Stimulated activated memory B cell treated with anti-CD40 and anti-IgM and Interleukin-4, amounts not matched to agents 10 μg/mL and 1 μg/mL and 100 μg/mL, for 72 hours (primary cell): ENCODE results near the gene BCAR3.
"Not testable (repeated sequence)": the region's sequence is repeated elsewhere in the genome, so short reads cannot be mapped to it uniquely, and the experiment has no call there.

ENCODE experiments used
- ATAC-seq: fragments of 150-1000 bp; cut with Tn5 transposase; 2 replicates; pipeline ENCODE4 v1.10.0; 2021
- H3K27ac Mint-ChIP-seq: one replicate; pipeline ENCODE4 v1.8.0; 2022; ENCODE audit warnings: mild to moderate bottlenecking, mixed read lengths
- H3K27me3 Mint-ChIP-seq: one replicate; pipeline ENCODE4 v1.8.0; 2022; ENCODE audit warnings: mixed read lengths
- H3K36me3 Mint-ChIP-seq: one replicate; pipeline ENCODE4 v1.8.0; 2022; ENCODE audit warnings: mixed read lengths
- H3K4me1 Mint-ChIP-seq: one replicate; pipeline ENCODE4 v1.8.0; 2022; ENCODE audit warnings: mixed read lengths
- H3K4me3 Mint-ChIP-seq: one replicate; pipeline ENCODE4 v1.8.0; 2022; ENCODE audit warnings: mild to moderate bottlenecking, moderate library complexity, mixed read lengths
- H3K9me3 Mint-ChIP-seq: one replicate; pipeline ENCODE4 v1.8.0; 2022; ENCODE audit warnings: mixed read lengths

The BCAR3 gene

DNA sequence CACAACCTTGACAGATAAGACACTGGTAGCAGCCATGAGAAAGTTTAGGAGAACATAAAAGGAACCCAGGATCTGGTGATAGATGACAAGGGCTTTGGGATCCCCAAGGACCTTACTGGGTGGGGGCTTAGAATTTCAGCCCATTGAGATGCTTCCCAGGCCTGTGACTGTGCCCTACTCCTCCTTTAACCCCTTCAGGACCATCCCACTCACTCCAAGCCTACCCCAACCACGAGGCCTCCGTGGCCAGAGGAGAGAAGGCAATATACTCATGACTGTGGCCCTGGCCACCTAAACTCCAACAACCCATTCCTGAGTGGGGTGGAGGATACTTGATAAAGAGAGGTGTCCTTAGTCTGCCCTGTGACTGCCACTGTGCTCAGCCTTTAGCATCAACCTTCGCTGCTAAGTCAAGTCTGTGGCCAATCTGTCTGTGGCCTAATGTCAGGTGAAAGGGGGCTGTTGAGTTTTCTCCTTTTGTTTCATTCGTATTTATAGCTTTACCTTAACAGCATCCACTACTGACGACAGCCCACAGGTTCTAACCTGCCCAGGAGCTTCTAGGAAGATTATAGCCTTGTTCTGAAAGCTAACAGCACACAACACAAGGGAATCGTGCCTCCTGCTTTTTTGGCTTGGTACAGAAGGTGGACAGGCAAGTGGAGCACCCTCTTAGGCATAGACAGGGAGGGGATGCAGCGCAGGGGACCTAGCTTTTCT lies 16.9 kb upstream of the BCAR3 start:
- H3K9me3 Mint-ChIP-seq, result no peaks in the 10 kb centered on the region
- H3K4me3 Mint-ChIP-seq, result no peak overlapping the region
- peak overlapping the region; percentile 91 for H3K27ac Mint-ChIP-seq
- no peaks in the 10 kb centered on the region for H3K27me3 Mint-ChIP-seq
- peaks cover 27% of the 10 kb centered on the region for H3K4me1 Mint-ChIP-seq
- no peaks in the 10 kb centered on the region for H3K36me3 Mint-ChIP-seq
- no peak for ATAC-seq

DNA sequence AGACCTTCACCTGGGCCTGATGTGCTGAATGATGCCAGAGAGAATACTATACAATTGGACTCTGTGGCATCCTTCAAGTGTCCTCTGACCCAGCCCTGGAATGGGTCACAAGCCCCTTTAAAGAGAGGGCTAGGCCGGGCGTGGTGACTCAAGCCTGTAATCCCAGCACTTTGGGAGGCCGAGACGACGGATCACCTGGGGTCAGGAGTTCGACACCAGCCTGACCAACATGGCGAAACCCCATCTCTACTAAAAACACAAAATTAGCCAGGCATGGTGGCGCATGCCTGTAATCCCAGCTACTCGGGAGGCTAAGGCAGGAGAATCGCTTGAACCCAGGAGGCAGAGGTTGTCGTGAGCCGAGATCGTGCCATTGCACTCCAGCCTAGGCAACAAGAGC lies 15.9 kb upstream of the BCAR3 start:
- not testable (repeated sequence) for H3K27ac Mint-ChIP-seq, H3K36me3 Mint-ChIP-seq

DNA sequence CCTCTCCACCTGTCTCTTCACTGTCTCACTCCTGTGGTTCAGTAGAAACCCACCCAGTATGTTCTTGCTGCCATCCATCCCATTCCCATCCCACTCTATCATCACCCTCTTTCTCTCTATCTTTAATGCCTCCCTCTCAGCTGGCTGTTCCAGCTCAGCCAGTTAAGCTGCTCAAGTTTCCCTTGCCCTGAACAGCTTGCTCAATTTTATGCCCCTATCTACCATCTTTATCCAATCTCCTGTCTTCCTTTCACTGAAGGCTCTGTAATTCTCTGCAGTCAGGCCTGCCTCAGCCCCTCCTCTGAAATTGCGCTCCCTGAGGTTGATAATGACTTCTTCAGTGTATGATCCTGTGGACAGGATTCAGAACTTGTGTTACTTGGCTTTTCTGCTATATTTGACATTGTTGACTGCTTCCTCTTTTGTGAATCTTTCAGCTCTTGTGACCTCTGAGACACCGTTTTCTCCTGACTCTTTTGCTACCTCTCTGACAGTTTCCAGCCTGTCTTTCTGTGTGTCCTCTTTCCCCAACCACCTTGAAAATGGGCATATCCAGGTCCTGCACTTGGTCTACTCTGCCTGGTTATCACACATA lies 13.9 kb upstream of the BCAR3 start:
- ATAC-seq, result peak; percentile 49
- Mint-ChIP-seq H3K4me1 (peaks cover 10% of the 10 kb centered on the region), H3K27ac (no peak overlapping the region), H3K9me3 (no peaks in the 10 kb centered on the region), H3K4me3 (no peak overlapping the region), H3K36me3 (no peaks in the 10 kb centered on the region), H3K27me3 (no peaks in the 10 kb centered on the region)

More for the DNA sequence above, 15.9 kb upstream of the BCAR3 start:
- H3K4me3 Mint-ChIP-seq, ATAC-seq, H3K9me3 Mint-ChIP-seq, H3K27me3 Mint-ChIP-seq: not testable (repeated sequence)
- peaks cover 19% of the 10 kb centered on the region for H3K4me1 Mint-ChIP-seq

DNA sequence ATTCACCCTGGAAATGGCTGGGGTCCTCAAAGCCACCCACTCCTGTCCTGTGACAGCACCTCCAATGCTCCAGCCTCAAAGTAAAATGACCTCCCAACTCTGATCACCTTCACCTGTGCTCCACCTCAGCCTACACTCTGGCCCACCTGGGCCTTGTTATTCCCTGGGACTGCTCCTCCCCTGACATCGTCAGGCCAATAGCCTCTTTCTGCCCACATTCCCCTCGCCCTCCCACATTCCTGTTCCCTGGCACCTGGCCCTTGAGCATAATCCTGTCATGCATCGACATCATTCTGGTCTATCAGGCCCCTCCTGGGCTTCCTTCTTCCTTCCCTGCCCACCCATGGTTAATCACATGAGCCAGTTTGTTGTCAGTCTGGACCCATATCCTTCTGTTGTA lies 13.2 kb upstream of the BCAR3 start:
- H3K27me3 Mint-ChIP-seq, result no peaks in the 10 kb centered on the region
- H3K36me3 Mint-ChIP-seq, result no peaks in the 10 kb centered on the region
- ATAC-seq, result no peak
- H3K9me3 Mint-ChIP-seq, result no peaks in the 10 kb centered on the region
- H3K4me1 Mint-ChIP-seq, result peaks cover 10% of the 10 kb centered on the region
- no peak overlapping the region for H3K4me3 Mint-ChIP-seq
- H3K27ac Mint-ChIP-seq, result no peak overlapping the region

DNA sequence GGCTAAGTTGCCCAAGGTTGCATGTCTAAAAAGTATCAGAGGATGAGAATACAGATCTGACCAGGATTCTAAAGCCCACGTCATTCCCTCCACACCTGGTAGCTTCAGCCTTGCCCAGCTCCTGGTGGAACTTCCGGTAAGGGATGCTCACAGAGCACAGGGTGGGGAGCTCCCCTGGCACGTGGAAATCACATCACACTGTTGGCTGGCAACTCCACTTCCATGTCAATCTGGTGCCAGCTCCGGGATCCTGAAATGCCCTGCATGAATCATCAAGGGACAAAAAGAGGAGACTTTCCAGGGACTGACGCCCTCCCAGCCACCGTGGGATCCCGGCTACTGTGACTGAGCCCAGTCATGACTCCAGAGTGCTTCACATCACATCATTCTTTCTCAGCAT lies 12.4 kb upstream of the BCAR3 start:
- no peak for ATAC-seq
- H3K36me3 Mint-ChIP-seq, result no peaks in the 10 kb centered on the region
- peaks cover 14% of the 10 kb centered on the region for H3K4me1 Mint-ChIP-seq
- H3K27ac Mint-ChIP-seq, result no peak overlapping the region
- no peaks in the 10 kb centered on the region for H3K27me3 Mint-ChIP-seq
- H3K4me3 Mint-ChIP-seq, result no peak overlapping the region
- no peaks in the 10 kb centered on the region for H3K9me3 Mint-ChIP-seq

DNA sequence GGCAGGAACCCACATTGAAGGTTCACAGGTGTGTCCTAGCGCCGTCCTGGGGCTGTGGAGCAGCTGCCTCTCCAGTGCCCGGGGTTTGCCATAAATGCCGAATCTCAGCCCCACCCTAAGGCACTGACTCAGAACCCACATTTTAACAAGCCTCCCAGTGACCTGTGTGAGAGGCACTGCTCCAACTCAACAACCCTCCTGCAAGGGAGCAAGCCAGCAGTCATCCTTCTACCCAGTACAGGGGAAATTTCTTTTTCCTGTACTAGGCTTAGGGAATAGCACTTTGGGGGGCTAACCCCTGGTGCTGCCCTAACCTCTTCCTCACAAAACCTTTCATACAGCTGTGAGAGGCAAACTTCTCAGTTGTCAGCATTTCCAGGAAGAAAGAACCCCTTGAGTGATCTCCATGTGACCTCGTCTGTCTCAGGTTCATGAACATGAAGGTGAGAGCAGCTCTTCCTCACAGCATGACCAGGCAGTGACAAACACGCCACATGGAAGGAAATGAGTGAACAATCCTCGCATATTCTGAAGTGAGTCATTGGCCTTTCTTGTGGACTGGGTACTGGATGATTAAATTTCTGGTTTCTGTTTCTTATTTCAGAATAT lies 11.4 kb upstream of the BCAR3 start:
- H3K27me3 Mint-ChIP-seq, result no peaks in the 10 kb centered on the region
- ATAC-seq, result peak; percentile 92
- no peak overlapping the region for H3K27ac Mint-ChIP-seq
- peak overlapping the region; percentile 52 for H3K4me3 Mint-ChIP-seq
- H3K9me3 Mint-ChIP-seq, result no peaks in the 10 kb centered on the region
- peaks cover 16% of the 10 kb centered on the region for H3K4me1 Mint-ChIP-seq
- no peaks in the 10 kb centered on the region for H3K36me3 Mint-ChIP-seq

DNA sequence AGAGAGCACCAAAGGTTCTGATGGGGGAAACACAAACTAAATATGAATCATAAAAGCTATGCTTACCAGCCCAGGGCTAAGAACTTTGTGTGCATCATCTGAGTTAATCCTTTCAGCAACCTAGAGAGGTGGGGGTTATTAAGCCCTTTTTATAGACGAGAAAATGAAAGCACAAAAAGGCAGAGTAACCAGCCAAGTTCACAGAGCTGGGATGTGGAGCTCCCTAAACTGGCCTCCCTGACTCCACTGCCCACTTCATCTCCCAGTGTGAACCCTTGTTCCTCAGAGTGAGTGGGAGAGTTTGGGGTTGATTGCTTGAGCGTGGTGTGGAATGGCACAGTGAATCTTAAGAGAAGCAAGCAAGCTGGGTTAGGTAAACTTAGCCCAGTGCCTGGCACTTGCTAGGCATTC lies 10.8 kb upstream of the BCAR3 start:
- H3K27ac Mint-ChIP-seq, result no peak overlapping the region
- H3K36me3 Mint-ChIP-seq, result no peaks in the 10 kb centered on the region
- no peak overlapping the region for H3K4me3 Mint-ChIP-seq
- ATAC-seq, result no peak
- H3K9me3 Mint-ChIP-seq, result no peaks in the 10 kb centered on the region
- H3K4me1 Mint-ChIP-seq, result peaks cover 16% of the 10 kb centered on the region
- H3K27me3 Mint-ChIP-seq, result no peaks in the 10 kb centered on the region

DNA sequence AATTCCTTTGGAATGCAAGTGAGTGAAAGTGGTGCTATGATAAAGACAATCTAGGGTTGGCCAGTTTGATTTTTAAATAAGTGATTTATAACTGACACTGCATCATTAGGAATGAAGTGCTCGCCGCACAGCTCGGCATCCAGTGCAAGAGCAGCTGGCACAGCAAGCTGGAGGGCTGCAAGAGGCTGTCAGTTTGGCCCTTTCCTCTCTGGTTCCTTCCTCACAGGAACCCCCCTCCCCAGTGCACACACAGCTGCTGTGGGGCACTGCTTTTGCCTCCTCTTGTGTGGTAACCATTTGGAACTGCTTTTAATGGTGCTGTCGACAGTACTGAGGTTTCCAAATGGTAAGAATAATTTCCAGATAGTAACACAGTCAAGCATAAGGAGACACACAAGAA lies 10.4 kb upstream of the BCAR3 start:
- Mint-ChIP-seq H3K36me3 (no peaks in the 10 kb centered on the region), H3K4me3 (no peak overlapping the region), H3K27ac (no peak overlapping the region), H3K9me3 (no peaks in the 10 kb centered on the region), H3K27me3 (no peaks in the 10 kb centered on the region), H3K4me1 (peaks cover 17% of the 10 kb centered on the region)
- ATAC-seq, result no peak

DNA sequence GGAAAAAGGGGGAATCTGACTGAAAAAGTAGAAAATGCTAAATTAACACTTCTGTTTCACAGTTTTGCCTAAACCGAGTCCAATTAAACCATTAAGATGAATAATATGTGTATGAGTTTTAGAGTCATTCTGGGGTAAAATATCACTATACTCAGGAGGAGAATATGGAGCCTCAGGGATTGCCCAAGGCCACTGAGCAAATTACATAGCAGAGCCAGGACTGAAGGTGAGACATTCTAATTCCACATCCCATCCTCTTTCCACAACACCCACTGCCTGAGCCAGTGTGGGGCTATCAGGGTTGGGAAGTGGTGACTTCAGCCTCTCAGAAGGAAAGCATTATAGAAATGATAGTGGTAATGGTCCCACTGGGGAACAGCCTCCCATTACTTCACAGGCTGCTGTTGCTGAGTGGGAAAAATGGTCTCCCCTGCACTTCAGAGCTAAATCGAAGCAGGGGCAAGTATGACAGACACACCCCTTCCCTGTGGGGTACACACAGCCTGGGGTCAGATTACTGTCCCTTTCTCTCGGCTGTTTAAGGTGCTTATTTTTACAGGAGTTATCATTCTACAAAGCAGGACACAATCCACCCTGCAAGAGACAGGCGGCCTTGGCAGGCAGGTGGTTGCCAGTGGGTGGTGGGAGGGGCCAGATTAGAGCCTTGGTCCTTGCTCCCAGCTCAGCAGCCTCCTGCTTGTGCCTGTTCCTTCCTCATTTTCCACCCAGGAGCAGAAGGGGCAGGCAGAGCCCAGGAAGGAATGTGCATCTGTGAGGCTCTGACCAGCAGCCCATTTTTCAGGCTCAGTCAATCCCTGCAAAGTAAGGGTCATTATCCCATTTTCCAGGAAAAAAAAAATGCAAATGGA lies 9.5 kb upstream of the BCAR3 start:
- no peak for ATAC-seq
- H3K36me3 Mint-ChIP-seq, result no peaks in the 10 kb centered on the region

DNA sequence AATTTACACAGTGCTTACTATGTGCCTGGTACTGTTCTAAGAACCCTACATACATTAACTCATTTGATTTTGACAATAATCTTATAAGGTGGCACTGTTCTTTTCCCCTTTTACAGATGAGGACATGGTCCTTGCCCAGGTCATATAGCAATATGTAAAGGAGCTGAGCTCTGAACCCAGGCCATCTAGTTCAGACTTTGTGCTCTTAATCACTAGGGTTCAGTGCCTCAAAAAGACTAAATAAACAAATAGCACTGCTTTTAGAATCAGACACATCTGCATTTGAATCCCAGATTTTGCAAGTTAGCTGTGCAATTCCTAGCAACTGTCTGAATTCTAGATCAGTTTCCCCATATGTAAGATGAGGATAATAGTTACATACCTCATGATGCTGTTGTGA lies 8.7 kb upstream of the BCAR3 start:
- no peak overlapping the region for H3K27ac Mint-ChIP-seq
- ATAC-seq, result no peak
- peaks cover 34% of the 10 kb centered on the region for H3K4me1 Mint-ChIP-seq
- H3K4me3 Mint-ChIP-seq, result no peak overlapping the region
- H3K36me3 Mint-ChIP-seq, result no peaks in the 10 kb centered on the region
- no peaks in the 10 kb centered on the region for H3K27me3 Mint-ChIP-seq
- no peaks in the 10 kb centered on the region for H3K9me3 Mint-ChIP-seq

More for the DNA sequence above, 9.5 kb upstream of the BCAR3 start:
- H3K9me3 Mint-ChIP-seq, result no peaks in the 10 kb centered on the region
- peaks cover 25% of the 10 kb centered on the region for H3K4me1 Mint-ChIP-seq
- H3K27me3 Mint-ChIP-seq, result no peaks in the 10 kb centered on the region
- peak overlapping the region; percentile 20 for H3K27ac Mint-ChIP-seq
- H3K4me3 Mint-ChIP-seq, result no peak overlapping the region

DNA sequence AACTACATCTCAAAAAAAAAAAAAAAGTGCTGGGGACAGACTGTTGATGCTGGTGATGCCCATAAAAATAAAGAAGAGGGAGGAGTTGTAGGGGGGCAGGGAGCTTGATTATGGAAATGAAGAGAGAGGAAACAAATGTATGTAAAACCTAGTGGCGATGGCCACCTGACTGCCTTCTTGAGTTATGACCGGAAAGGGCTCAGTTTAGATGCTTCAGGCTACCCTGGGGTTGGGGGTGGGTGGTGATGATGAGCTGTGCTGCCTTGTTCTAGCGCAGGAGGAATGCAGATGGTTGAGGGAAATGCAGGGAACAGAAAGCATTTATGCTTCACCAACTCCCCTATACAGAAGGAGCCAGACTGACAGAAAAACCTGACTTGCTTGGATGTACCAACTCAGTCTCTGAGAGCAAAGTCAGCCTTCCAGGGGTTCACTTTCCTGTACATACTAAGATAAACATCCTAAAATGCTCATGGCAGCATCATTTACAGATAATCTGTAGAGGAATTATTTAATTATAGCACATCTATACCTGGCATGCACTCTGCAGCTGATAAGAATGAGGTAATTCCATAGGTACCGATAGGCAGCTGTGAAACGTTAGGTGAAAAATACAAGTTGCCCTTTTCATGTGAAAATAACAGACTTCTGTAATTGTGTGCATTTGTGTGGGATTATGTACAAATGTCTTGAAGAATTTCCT lies 8.0 kb upstream of the BCAR3 start:
- H3K27me3 Mint-ChIP-seq, result no peaks in the 10 kb centered on the region
- no peak for ATAC-seq
- peaks cover 38% of the 10 kb centered on the region for H3K4me1 Mint-ChIP-seq
- H3K36me3 Mint-ChIP-seq, result no peaks in the 10 kb centered on the region
- H3K4me3 Mint-ChIP-seq, result peak overlapping the region; percentile 29
- H3K27ac Mint-ChIP-seq, result no peak overlapping the region
- H3K9me3 Mint-ChIP-seq, result no peaks in the 10 kb centered on the region

DNA sequence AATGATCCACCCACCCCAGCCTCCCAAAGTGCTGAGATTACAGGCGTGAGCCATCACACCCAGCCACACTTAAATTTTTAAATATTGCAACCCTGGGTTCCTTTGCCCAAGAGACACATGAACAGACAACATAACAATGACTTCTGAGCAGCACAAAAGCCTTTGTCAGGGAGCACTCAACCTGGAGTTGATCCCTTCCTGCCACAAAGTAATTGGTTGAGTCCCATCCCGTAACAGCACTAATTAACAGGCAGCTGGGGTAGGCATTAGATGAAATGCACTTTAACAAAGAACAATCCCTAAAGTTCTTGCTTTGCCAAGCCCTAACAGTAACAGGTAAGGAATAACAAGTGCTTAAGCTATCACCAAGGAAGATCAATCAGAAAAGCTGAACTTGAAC lies 5.9 kb upstream of the BCAR3 start:
- Mint-ChIP-seq H3K4me1 (peaks cover 38% of the 10 kb centered on the region), H3K9me3 (no peaks in the 10 kb centered on the region), H3K36me3 (no peaks in the 10 kb centered on the region), H3K27me3 (no peaks in the 10 kb centered on the region), H3K27ac (no peak overlapping the region), H3K4me3 (no peak overlapping the region)
- no peak for ATAC-seq

DNA sequence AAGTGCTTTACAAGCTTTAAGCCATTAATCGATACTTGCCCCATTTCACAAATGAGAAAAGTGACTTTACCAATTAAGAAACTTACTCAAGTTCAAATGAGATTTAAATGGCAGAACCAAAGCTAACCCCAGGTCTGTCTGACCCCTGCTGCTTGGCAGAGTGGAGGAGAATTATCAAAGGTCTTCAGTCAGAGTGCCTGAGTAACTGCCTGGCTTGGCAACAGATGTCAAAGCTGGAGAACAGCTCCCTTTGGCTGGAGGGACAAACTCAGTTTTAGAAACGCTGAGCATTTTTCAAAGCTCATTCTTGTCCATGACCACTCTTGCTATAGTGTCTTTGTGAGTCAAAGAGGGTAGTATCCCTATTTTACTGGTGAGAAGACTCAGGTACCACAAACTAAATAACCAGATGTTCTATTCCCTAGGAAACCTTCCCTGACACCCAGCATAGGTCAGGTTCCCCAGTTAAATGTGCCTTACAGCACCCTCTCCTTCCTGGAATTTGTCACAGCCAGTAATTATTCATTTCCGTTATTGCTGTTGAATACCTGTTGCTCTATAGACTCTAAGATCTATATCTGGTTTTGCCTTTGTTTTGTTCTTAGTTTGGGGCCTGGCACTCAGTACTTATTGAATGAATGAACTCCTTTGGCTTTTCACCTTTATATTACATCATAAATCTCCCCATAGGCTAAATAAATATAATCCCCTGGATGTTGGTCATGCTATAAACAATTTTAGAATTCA lies 5.0 kb upstream of the BCAR3 start:
- H3K9me3 Mint-ChIP-seq, result no peaks in the 10 kb centered on the region
- no peak overlapping the region for H3K4me3 Mint-ChIP-seq
- no peak overlapping the region for H3K27ac Mint-ChIP-seq
- H3K4me1 Mint-ChIP-seq, result peaks cover 45% of the 10 kb centered on the region
- no peak for ATAC-seq
- H3K27me3 Mint-ChIP-seq, result no peaks in the 10 kb centered on the region
- no peaks in the 10 kb centered on the region for H3K36me3 Mint-ChIP-seq

DNA sequence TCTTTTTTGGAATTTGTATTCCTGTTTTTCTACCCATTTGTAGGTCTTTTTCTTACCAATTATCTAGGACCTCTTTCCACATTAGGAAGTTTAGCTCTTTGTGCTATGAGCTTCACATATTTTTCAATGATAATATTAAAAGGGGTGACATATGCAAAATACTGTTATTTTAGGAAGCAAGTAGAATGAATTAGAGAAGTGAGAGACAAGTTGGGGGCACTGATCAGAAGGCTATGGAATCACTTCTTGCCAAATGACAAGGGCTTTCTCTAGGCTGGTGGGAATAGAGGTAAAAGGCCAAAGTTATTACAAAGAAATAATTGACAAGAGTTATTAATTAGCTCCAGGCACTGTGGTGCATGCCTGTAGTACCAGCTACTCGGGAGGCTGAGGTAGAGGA lies 4.3 kb upstream of the BCAR3 start:
- peaks cover 45% of the 10 kb centered on the region for H3K4me1 Mint-ChIP-seq
- no peaks in the 10 kb centered on the region for H3K27me3 Mint-ChIP-seq
- H3K27ac Mint-ChIP-seq, result no peak overlapping the region
- ATAC-seq, result no peak
- peaks cover under 1% of the 10 kb centered on the region for H3K36me3 Mint-ChIP-seq
- no peaks in the 10 kb centered on the region for H3K9me3 Mint-ChIP-seq
- no peak overlapping the region for H3K4me3 Mint-ChIP-seq
